Kidney epithelial cell (primary cell): ENCODE measurements around the gene DBH. TPM values are rescaled to one million over a fixed set of nuclear protein-coding genes. Genes with fewer than 3 reads are reported as not detected.

Source experiments
- DNase-seq: peaks from one replicate; pipeline ENCODE4 v3.0.0-alpha.2; 2010; ENCODE audit warnings: low read depth
- H3K27me3 ChIP-seq: 2 replicates; pipeline ENCODE4 v1.6.0; 2011; ENCODE audit warnings: low read length; ENCODE audit not compliant: control insufficient read depth, insufficient read depth
- H3K36me3 ChIP-seq: 2 replicates; pipeline ENCODE4 v1.5.1; 2011; ENCODE audit warnings: low read length; ENCODE audit not compliant: control insufficient read depth, insufficient read depth
- H3K4me3 ChIP-seq: 2 replicates; pipeline ENCODE4 v1.5.1; 2011; ENCODE audit warnings: low read depth, mild to moderate bottlenecking, control low read depth, low read length
- CTCF ChIP-seq: IDR thresholded peaks from 2 replicates; pipeline ENCODE4 v1.5.1; 2011; ENCODE audit warnings: mild to moderate bottlenecking, moderate library complexity, low read length, control low read depth, inconsistent platforms; ENCODE audit not compliant: insufficient read depth, poor library complexity, severe bottlenecking
- total RNA-seq: library from RNA; depleted of rRNA; stranded (reverse); fragments of >200 nt; gene quantifications from 2 replicates; pipeline ENCODE4 v1.2.3, GENCODE V29; 2015

Gene DBH
- total RNA-seq, 1 donor from 2014 or later, result not detected

- Histone ChIP-seq H3K27me3 (peaks cover 50% of the 10 kb centered on the region), H3K4me3 (no peak within 1 kb of the TSS), H3K36me3 (no peaks in the 10 kb centered on the region)
- TF ChIP-seq CTCF, result no peak
- no peak for DNase-seq
Measured at GRCh38 chr9:133609311-133610098, 26.7 kb upstream of the DBH start, which contains the start of gene FAM163B. Gene FAM163B (minus strand): TSS chr9:133609389. CDS start chr9:133580223, 29,166 bp downstream.

DNA sequence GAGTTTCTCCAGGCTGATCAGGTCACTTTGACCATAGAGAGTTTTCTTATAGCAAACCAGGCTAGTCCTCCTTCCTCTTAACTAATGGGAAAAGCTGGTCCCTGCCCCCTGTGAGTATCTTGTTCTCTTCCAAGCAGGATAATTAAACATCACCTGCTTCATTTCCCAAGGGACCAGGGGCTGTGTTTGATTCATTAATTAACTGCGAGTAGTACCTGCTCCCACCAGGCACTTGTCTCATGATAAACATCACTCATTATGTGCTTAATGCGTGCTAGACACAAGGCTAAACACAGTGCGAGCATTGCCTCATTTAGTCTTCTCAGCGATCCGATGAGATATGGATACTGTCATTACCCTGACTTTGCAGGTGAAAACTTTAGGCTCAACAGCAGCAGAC is 25.3 kb upstream of the DBH start:
- no peak for DNase-seq
- no peak for TF ChIP-seq CTCF
- Histone ChIP-seq H3K27me3 (peaks cover 57% of the 10 kb centered on the region), H3K36me3 (no peaks in the 10 kb centered on the region), H3K4me3 (no peak overlapping the region)

- no peak for TF ChIP-seq CTCF
- DNase-seq, result no peak
- Histone ChIP-seq H3K27me3 (peaks cover 56% of the 10 kb centered on the region), H3K4me3 (no peak overlapping the region), H3K36me3 (no peaks in the 10 kb centered on the region)
Measured at GRCh38 chr9:133612051-133612450, 24.1 kb upstream of the DBH start.

- no peak for DNase-seq
Measured at GRCh38 chr9:133612816-133613215, 23.3 kb upstream of the DBH start.

GRCh38 chr9:133613432-133613831 is 22.7 kb upstream of the DBH start:
- H3K4me3 ChIP-seq, result no peak overlapping the region
- DNase-seq, result no peak
- no peak for TF ChIP-seq CTCF
- peaks cover 44% of the 10 kb centered on the region for H3K27me3 ChIP-seq
- H3K36me3 ChIP-seq, result no peaks in the 10 kb centered on the region

More at GRCh38 chr9:133612816-133613215, 23.3 kb upstream of the DBH start:
- Histone ChIP-seq H3K27me3 (peaks cover 50% of the 10 kb centered on the region), H3K4me3 (no peak overlapping the region), H3K36me3 (no peaks in the 10 kb centered on the region)
- no peak for TF ChIP-seq CTCF

GRCh38 chr9:133614056-133614455 is 22.1 kb upstream of the DBH start:
- DNase-seq, result no peak
- H3K36me3 ChIP-seq, result no peaks in the 10 kb centered on the region
- no peak overlapping the region for H3K4me3 ChIP-seq
- H3K27me3 ChIP-seq, result peaks cover 39% of the 10 kb centered on the region
- TF ChIP-seq CTCF, result no peak
